HG03159 (cell line): ENCODE data around the gene TSSK2.

Source experiments
- ATAC-seq: cut with Tn5 transposase; IDR thresholded peaks from one replicate; pipeline ENCODE4 v1.9.1; 2021; ENCODE audit warnings: mild to moderate bottlenecking, moderate library complexity; ENCODE audit not compliant: unreplicated experiment

The TSSK2 gene

GRCh38 chr22:19166421-19166820, 35.3 kb downstream of the TSSK2 start:
- ATAC-seq = no peak

- no peak for ATAC-seq
Observed at GRCh38 chr22:19167106-19167869, 36.2 kb downstream of the TSSK2 start.

GRCh38 chr22:19168088-19168890, 37.2 kb downstream of the TSSK2 start:
- no peak for ATAC-seq

- ATAC-seq = no peak
Observed at GRCh38 chr22:19169002-19169946, 38.2 kb downstream of the TSSK2 start.

- no peak for ATAC-seq
Observed at GRCh38 chr22:19169947-19170318, 38.8 kb downstream of the TSSK2 start.

- no peak for ATAC-seq
Observed at GRCh38 chr22:19172213-19173046, 41.3 kb downstream of the TSSK2 start.

GRCh38 chr22:19173047-19174035, 42.2 kb downstream of the TSSK2 start:
- ATAC-seq = no peak

- no peak for ATAC-seq
Observed at GRCh38 chr22:19174106-19175025, 43.3 kb downstream of the TSSK2 start.

GRCh38 chr22:19175026-19175601, 44.0 kb downstream of the TSSK2 start:
- no peak for ATAC-seq

- ATAC-seq = no peak
Observed at GRCh38 chr22:19175602-19176174, 44.6 kb downstream of the TSSK2 start.

GRCh38 chr22:19176175-19176643, 45.1 kb downstream of the TSSK2 start:
- ATAC-seq = no peak

- no peak for ATAC-seq
Observed at GRCh38 chr22:19176732-19177131, 45.6 kb downstream of the TSSK2 start.

GRCh38 chr22:19177164-19178064, 46.3 kb downstream of the TSSK2 start:
- ATAC-seq = no peak

GRCh38 chr22:19178065-19178656, 47.1 kb downstream of the TSSK2 start:
- ATAC-seq = peak; percentile 26

- peak; percentile 53 for ATAC-seq
Observed at GRCh38 chr22:19178657-19179496, 47.8 kb downstream of the TSSK2 start, which contains the start of gene SLC25A1. Gene SLC25A1 (minus strand): TSS chr22:19178736. CDS start chr22:19178673, 63 bp downstream.
